ENCODE data around the gene THTPA. TPM values are rescaled to one million over a fixed set of nuclear protein-coding genes. Genes with fewer than 3 reads are reported as not detected.

THTPA gene
- total and polyA plus RNA-seq, 7 donors, result 8.9 to 35.4 (median 22.0) TPM

DNA sequence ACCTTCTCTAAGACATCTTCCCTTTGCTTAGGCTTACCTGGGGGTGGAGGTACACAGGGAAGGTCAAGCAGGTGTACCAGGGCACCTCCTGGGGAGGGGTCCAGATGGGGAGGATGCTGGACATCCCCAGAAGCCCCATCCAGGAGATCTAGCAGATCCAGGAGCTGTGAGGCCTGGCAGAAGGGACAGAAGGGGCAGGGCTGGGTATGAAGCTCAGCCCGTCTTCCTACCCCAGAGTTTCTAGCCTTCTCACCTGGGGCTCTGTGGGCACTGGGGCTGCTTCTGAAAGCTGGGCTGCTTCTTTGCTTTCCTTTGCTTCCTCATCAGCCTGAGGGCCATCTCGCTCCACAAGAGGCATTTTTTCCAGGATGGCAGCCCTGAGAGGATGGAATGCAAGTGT is 5.2 kb downstream of the THTPA start:
- Histone ChIP-seq H3K4me3 (no peak overlapping the region), H3K27ac (no peak overlapping the region), H3K36me3 (peaks cover 0 to 20% (median 3%) of the 10 kb centered on the region in 4 donors), H3K9me3 (no peaks in the 10 kb centered on the region), H3K4me1 (peaks cover 0 to 21% (median 19%) of the 10 kb centered on the region in 4 donors), H3K27me3 (no peaks in the 10 kb centered on the region)
- WGBS, 2 donors, result 90 to 98% methylated on average over 2 of the region's 2 CpGs
- TF ChIP-seq POLR2A (IDR thresholded peaks at IDR 0.05) (no peak), EP300 (IDR thresholded peaks at IDR 0.05) (no peak), POLR2AphosphoS5 (IDR thresholded peaks at IDR 0.05) (no peak)
- TF ChIP-seq, protein P1, sequence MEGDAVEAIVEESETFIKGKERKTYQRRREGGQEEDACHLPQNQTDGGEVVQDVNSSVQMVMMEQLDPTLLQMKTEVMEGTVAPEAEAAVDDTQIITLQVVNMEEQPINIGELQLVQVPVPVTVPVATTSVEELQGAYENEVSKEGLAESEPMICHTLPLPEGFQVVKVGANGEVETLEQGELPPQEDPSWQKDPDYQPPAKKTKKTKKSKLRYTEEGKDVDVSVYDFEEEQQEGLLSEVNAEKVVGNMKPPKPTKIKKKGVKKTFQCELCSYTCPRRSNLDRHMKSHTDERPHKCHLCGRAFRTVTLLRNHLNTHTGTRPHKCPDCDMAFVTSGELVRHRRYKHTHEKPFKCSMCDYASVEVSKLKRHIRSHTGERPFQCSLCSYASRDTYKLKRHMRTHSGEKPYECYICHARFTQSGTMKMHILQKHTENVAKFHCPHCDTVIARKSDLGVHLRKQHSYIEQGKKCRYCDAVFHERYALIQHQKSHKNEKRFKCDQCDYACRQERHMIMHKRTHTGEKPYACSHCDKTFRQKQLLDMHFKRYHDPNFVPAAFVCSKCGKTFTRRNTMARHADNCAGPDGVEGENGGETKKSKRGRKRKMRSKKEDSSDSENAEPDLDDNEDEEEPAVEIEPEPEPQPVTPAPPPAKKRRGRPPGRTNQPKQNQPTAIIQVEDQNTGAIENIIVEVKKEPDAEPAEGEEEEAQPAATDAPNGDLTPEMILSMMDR (IDR thresholded peaks at IDR 0.05), result no peak
- intact Hi-C loops (cut with DNase I), result no loop called here
- DNase-seq, result peak; percentile 40

DNA sequence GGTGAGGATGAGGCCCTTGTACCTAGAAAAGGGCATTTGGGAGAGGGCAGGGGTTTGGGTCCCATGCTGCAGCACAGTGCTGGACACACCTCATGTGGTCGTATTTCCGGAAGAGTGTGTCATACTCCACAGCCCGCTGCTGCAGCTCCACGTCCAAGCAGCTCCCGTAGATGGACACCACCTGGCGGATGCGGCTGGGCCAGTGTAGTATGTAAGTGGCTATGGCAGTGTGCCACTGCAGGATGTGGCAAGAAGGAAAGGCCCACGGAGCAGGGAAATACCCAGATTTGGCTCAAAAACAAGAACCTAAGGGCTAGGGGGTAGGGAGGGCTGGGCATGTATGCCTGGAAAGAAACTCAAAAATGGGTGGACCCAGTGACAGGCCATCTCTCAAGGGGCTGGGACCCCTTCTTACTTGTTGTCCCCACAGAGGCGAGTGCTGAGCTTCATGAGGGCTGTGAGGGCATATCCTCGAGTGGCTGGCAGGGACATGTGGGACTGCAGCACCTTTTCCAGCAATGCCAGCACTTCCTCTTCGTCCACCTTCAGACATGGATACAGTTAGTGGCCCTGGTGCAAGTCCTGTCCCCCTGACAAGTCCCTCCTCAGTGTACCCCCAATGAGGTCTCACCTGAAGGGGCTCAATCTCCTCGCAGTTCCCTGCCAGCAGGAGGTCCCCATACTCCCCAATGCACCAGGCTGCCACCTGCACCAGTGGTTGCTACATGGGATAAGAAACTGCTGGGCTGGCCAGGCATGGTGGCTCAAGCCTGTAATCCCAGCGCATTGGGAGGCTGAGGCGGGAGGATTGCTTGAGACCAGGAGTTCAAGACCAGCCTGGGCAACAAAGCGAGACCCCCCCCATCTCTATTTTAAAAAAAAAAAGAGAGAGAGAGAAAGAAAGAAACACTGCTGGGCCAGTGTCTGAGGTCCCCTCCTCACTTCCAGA is 6.1 kb downstream of the THTPA start:
- WGBS, 2 donors, result 78 to 81% methylated on average over 15 of the region's 15 CpGs
- peak; percentile 85 for DNase-seq
- H3K9me3 ChIP-seq, result no peaks in the 10 kb centered on the region

DNA sequence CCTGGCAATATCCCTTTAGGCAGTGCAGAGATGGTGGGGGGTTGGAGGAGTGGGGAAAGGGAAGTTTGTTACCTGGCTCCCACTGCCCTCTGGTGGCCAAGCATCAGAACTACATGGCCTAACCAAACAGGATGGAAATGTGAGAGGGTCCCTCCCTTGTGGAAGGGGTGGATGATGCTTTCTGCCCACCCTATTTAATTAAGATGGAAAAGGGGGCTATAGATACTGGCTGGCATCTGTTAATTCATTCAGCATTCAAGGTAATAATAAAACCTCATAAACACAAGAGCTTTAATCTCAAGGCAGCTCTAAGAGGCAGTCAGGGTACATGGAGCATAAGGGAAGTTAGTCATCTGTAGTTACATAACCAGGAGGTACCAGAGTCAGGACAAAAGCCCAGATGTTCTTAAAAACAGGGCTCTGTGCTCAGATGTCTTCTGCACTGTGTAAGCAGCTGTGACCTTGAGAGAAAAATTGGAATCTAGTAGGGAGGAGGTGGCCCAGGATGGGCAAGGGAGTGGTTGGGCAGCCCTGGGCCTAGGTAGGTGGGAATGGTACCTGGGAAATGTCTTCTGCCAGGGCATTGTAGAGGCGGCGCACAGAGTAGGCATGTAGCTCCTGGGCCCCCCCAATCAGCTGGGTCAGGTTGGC is 6.9 kb downstream of the THTPA start:
- no peak overlapping the region for H3K27ac ChIP-seq
- DNase-seq, result peak; percentile 74
- no peak overlapping the region for H3K4me3 ChIP-seq
- TF ChIP-seq POLR2A (IDR thresholded peaks at IDR 0.05) (no peak), POLR2AphosphoS5 (IDR thresholded peaks at IDR 0.05) (peak in 1 of 4 donors; percentile 13)
- TF ChIP-seq, protein P1 (IDR thresholded peaks at IDR 0.05), result peak; percentile 76 to 96 (median 90)
- no peaks in the 10 kb centered on the region for H3K27me3 ChIP-seq
- peaks cover 0 to 21% (median 13%) of the 10 kb centered on the region in 4 donors for H3K4me1 ChIP-seq
- no peaks in the 10 kb centered on the region for H3K9me3 ChIP-seq
- peaks cover 0 to 20% (median 3%) of the 10 kb centered on the region in 4 donors for H3K36me3 ChIP-seq
- intact Hi-C loops (cut with DNase I), result loop anchor here (1.0 kb wide), 1 partner anchor 85 kb away; no protein-coding TSS in a partner anchor
- WGBS, 2 donors, result 98 to 100% methylated on average over 2 of the region's 2 CpGs

More for the DNA sequence above, 6.1 kb downstream of the THTPA start:
- intact Hi-C loops (cut with DNase I), result loop anchor here (1.0 kb wide), 1 partner anchor 84 kb away; no protein-coding TSS in a partner anchor
- no peak for TF ChIP-seq POLR2A (IDR thresholded peaks at IDR 0.05)
- TF ChIP-seq POLR2AphosphoS5 (IDR thresholded peaks at IDR 0.05), result peak in 1 of 4 donors; percentile 10
- TF ChIP-seq, protein P1 (IDR thresholded peaks at IDR 0.05), result no peak
- Histone ChIP-seq H3K36me3 (peaks cover 0 to 20% (median 3%) of the 10 kb centered on the region in 4 donors), H3K4me1 (peaks cover 0 to 22% (median 18%) of the 10 kb centered on the region in 4 donors), H3K27me3 (no peaks in the 10 kb centered on the region), H3K27ac (no peak overlapping the region), H3K4me3 (no peak overlapping the region)

DNA sequence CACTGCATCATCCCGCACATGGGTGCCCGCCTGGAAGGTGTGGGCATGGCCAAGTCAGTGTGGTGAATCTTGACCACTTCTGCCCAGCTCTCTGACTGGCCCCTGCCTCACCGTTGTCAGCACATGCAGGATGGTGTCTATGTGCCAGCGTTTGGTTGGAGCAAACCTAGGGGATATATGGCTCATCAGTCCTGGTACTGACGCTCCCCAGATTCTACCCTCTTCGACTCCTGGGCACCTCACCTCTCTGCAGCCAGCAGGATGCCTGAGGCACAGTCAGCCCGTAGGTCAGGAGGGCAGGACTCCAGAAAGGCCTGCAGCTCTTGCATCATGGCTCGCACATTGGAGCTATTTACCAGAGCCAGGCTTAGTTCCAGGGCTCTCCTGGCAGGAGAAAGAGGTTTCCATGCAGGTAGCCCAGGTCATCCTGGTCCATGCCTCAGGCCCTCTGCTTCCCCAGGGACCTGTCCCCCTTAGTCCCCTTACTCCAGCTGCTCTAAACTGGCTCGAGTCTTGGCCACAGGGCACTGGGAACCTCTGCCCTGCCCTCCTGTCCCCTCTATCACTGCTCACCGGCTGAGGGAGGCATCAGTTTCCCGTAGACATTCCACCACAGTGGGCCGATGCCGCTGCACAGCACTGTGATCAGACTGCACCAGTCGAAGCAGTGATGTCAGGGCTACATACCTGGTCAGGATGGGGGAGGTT is 7.6 kb downstream of the THTPA start:
- Histone ChIP-seq H3K27ac (no peak overlapping the region), H3K36me3 (peaks cover 0 to 15% (median 3%) of the 10 kb centered on the region in 4 donors), H3K9me3 (no peaks in the 10 kb centered on the region), H3K27me3 (no peaks in the 10 kb centered on the region), H3K4me3 (no peak overlapping the region), H3K4me1 (peaks cover 0 to 19% (median 10%) of the 10 kb centered on the region in 4 donors)
- intact Hi-C loops (cut with DNase I), result no loop called here
- 85 to 91% methylated on average over 14 of the region's 14 CpGs for WGBS, 2 donors
- TF ChIP-seq, protein P1 (IDR thresholded peaks at IDR 0.05), result no peak
- peak in 1 of 4 donors; percentile 15 for TF ChIP-seq POLR2AphosphoS5 (IDR thresholded peaks at IDR 0.05)
- DNase-seq, result peak; percentile 62
